Activated CD4-positive, alpha-beta T cell treated with anti-CD3 and anti-CD28 coated beads, Interleukin-2, amount 50 U/mL, for 48 hours (primary cell): Measurements from ENCODE around the gene XPR1.
"Not testable (repeated sequence)": the region's sequence is repeated elsewhere in the genome, so short reads cannot be mapped to it uniquely, and the experiment has no call there.

ENCODE experiments used
- DNase-seq, 2 experiments: peaks; one replicate each; pipeline ENCODE4 v3.0.0-alpha.2; 2020

Gene XPR1

GRCh38 chr1:180616439-180616838, 15.4 kb upstream of the XPR1 start:
- no peak for DNase-seq

- no peak for DNase-seq
These were observed 13.9 kb upstream of the XPR1 start for GRCh38 chr1:180617774-180618395.

- DNase-seq = no peak
These were observed 11.2 kb upstream of the XPR1 start for GRCh38 chr1:180620581-180620980.

GRCh38 chr1:180622658-180623508, 8.9 kb upstream of the XPR1 start:
- no peak for DNase-seq

GRCh38 chr1:180623579-180624347, 8.1 kb upstream of the XPR1 start:
- DNase-seq = no peak

GRCh38 chr1:180626711-180627110, 5.1 kb upstream of the XPR1 start:
- no peak for DNase-seq

- no peak for DNase-seq
These were observed 4.4 kb upstream of the XPR1 start for GRCh38 chr1:180627411-180627810.

- DNase-seq = no peak
These were observed 3.2 kb upstream of the XPR1 start for GRCh38 chr1:180628646-180629045.

GRCh38 chr1:180630408-180631193, 1.2 kb upstream of the XPR1 start:
- no peak for DNase-seq

GRCh38 chr1:180631194-180631765, 542 bp upstream of the XPR1 start:
- DNase-seq = no peak

- peak; percentile 66 to 72 for DNase-seq
These were observed 669 bp downstream of the XPR1 start for GRCh38 chr1:180632326-180633056.

GRCh38 chr1:180633057-180634056, 1.5 kb downstream of the XPR1 start:
- DNase-seq = no peak

- no peak for DNase-seq
These were observed 4.3 kb downstream of the XPR1 start for GRCh38 chr1:180636138-180636537.

GRCh38 chr1:180639871-180640270, 8.0 kb downstream of the XPR1 start:
- DNase-seq = no peak

- DNase-seq = no peak
These were observed 8.7 kb downstream of the XPR1 start for GRCh38 chr1:180640531-180640949.

- no peak for DNase-seq
These were observed 9.8 kb downstream of the XPR1 start for GRCh38 chr1:180641662-180642061.

GRCh38 chr1:180642781-180643180, 11.0 kb downstream of the XPR1 start:
- DNase-seq = no peak

GRCh38 chr1:180643693-180644092, 11.9 kb downstream of the XPR1 start:
- DNase-seq = no peak

- no peak for DNase-seq
These were observed 12.8 kb downstream of the XPR1 start for GRCh38 chr1:180644526-180645192.

- not testable (repeated sequence) for DNase-seq
These were observed 13.4 kb downstream of the XPR1 start for GRCh38 chr1:180645261-180645660.
